Thyroid gland (tissue), 4 donors: Measurements from ENCODE around the gene COL4A1.

Source experiments
- POLR2A ChIP-seq, 2 donors: fragments of 450-650 bp; IDR thresholded peaks; one replicate each; pipeline ENCODE4 v1.6.1; 2017; ENCODE audit warnings: antibody characterized with exemption in 2 of 2, mild to moderate bottlenecking in 2 of 2, moderate library complexity in 1 of 2
- TF ChIP-seq, protein P1 (sequence below), 6 experiments: fragments of 200-600 bp in 3 of 6; fragments of 450-650 bp in 3 of 6; sonication (generic) in 3 of 6; IDR thresholded peaks; one replicate each; pipeline ENCODE4 v1.5.1; 2016 to 2019; ENCODE audit warnings: antibody characterized with exemption in 6 of 6, mild to moderate bottlenecking in 2 of 6, inconsistent platforms in 1 of 6, moderate library complexity in 1 of 6

DNA sequence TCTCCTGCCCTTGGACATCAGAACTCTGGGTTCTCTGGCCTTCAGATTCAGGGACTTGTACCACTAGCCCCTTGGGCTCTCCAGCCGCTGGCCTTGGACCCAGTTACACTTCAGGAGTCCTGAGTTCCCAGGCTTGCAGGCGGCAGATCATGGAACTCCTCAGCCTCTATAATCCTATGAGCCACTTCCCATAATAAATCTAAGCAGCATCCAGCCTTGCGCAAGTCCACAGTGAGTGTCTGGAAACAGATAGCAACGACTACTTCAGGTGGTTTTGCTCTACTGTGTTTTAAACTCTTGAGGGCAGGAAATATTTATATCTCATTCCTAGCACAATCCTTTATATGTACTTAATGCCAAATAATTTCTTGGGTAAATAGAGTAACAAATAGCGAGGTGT lies 92.3 kb downstream of the COL4A1 start:
- TF ChIP-seq, protein P1, sequence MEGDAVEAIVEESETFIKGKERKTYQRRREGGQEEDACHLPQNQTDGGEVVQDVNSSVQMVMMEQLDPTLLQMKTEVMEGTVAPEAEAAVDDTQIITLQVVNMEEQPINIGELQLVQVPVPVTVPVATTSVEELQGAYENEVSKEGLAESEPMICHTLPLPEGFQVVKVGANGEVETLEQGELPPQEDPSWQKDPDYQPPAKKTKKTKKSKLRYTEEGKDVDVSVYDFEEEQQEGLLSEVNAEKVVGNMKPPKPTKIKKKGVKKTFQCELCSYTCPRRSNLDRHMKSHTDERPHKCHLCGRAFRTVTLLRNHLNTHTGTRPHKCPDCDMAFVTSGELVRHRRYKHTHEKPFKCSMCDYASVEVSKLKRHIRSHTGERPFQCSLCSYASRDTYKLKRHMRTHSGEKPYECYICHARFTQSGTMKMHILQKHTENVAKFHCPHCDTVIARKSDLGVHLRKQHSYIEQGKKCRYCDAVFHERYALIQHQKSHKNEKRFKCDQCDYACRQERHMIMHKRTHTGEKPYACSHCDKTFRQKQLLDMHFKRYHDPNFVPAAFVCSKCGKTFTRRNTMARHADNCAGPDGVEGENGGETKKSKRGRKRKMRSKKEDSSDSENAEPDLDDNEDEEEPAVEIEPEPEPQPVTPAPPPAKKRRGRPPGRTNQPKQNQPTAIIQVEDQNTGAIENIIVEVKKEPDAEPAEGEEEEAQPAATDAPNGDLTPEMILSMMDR (IDR thresholded peaks at IDR 0.05), result no peak
- TF ChIP-seq POLR2A (IDR thresholded peaks at IDR 0.05), result no peak
